Omental fat pad (tissue), 4 donors: ENCODE data around the gene TAF1. TPM values are rescaled to one million over a fixed set of nuclear protein-coding genes. Genes with fewer than 3 reads are reported as not detected.
"Not testable (repeated sequence)": the region's sequence is repeated elsewhere in the genome, so short reads cannot be mapped to it uniquely, and the experiment has no call there.

Source experiments
- ATAC-seq: fragments of 150-250 bp; one replicate; pipeline ENCODE4 v1.9.1; 2016; ENCODE audit warnings: mild to moderate bottlenecking, moderate library complexity; ENCODE audit not compliant: low FRiP score
- DNase-seq: peaks from one replicate; pipeline ENCODE4 v3.0.0-alpha.2; 2019; ENCODE audit warnings: low spot score
- total RNA-seq, 4 donors: library from RNA; depleted of rRNA; stranded (reverse); fragments of >200 nt; gene quantifications; one replicate each; pipeline ENCODE4 v1.1.0, GENCODE V29; 2016
- TF ChIP-seq, protein P1 (sequence below), 3 donors: fragments of 450-650 bp; IDR thresholded peaks; one replicate each; pipeline ENCODE4 v1.5.1; 2016 to 2017; ENCODE audit warnings: antibody characterized with exemption in 3 of 3, mild to moderate bottlenecking in 3 of 3, moderate library complexity in 2 of 3

Gene TAF1
- total RNA-seq, 4 donors from 2014 or later, result 26.3 to 74.2 (median 38.2) TPM

- TF ChIP-seq, protein P1, sequence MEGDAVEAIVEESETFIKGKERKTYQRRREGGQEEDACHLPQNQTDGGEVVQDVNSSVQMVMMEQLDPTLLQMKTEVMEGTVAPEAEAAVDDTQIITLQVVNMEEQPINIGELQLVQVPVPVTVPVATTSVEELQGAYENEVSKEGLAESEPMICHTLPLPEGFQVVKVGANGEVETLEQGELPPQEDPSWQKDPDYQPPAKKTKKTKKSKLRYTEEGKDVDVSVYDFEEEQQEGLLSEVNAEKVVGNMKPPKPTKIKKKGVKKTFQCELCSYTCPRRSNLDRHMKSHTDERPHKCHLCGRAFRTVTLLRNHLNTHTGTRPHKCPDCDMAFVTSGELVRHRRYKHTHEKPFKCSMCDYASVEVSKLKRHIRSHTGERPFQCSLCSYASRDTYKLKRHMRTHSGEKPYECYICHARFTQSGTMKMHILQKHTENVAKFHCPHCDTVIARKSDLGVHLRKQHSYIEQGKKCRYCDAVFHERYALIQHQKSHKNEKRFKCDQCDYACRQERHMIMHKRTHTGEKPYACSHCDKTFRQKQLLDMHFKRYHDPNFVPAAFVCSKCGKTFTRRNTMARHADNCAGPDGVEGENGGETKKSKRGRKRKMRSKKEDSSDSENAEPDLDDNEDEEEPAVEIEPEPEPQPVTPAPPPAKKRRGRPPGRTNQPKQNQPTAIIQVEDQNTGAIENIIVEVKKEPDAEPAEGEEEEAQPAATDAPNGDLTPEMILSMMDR (IDR thresholded peaks at IDR 0.05), result no peak
- ATAC-seq (no peak), DNase-seq (no peak)
These were observed 74.2 kb downstream of the TAF1 start for GRCh38 chrX:71440401-71440800.

- DNase-seq, ATAC-seq: not testable (repeated sequence)
These were observed 75.7 kb downstream of the TAF1 start for GRCh38 chrX:71441809-71442208.

- ATAC-seq, result no peak
- TF ChIP-seq, protein P1 (IDR thresholded peaks at IDR 0.05), result no peak
These were observed 84.4 kb downstream of the TAF1 start for GRCh38 chrX:71450433-71451106.

GRCh38 chrX:71451518-71451917, 85.4 kb downstream of the TAF1 start:
- DNase-seq, ATAC-seq: not testable (repeated sequence)

More at GRCh38 chrX:71450433-71451106, 84.4 kb downstream of the TAF1 start:
- no peak for DNase-seq

DNA sequence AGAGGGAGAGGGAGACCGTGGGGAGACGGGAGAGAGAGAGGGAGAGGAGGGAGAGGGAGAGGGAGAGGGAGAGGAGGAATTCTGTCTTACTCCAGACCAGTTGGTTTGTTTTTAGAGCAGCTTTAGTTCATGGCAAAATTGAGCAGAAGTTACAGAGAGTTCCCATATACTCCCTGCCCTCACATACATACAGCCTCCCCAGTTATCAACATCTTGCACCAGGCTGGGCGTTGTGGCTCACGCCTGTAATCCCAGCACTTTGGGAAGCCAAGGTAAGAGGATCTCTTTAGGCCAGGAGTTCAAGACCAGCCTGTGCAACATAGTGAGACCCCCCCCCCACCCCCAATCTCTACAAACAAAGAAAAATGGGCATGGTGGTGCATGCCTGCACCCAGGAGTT, 86.9 kb downstream of the TAF1 start:
- no peak for ATAC-seq
- no peak for DNase-seq
- TF ChIP-seq, protein P1 (IDR thresholded peaks at IDR 0.05), result no peak

GRCh38 chrX:71454222-71454621, 88.1 kb downstream of the TAF1 start:
- ATAC-seq, result no peak
- no peak for DNase-seq
- TF ChIP-seq, protein P1 (IDR thresholded peaks at IDR 0.05), result no peak

DNA sequence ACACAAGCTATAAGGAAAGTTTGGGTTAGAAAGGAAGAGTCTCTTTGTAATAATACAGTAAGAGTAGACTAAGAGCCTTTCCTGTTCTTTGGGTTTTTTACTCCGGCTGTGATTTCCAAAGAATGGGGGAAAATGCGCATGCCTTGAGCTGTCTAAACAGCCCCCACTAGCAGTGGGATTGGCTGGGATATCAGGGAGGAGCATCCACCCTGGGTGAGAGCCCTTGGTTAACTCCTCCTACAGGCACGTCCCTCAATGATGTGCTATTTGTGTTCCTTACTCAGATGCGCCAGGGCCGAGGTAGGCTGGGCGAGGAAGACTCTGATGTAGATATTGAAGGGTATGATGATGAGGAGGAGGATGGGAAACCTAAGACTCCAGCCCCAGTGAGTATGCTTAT, 92.7 kb downstream of the TAF1 start:
- DNase-seq, result no peak
- ATAC-seq, result no peak
- TF ChIP-seq, protein P1 (IDR thresholded peaks at IDR 0.05), result no peak

DNA sequence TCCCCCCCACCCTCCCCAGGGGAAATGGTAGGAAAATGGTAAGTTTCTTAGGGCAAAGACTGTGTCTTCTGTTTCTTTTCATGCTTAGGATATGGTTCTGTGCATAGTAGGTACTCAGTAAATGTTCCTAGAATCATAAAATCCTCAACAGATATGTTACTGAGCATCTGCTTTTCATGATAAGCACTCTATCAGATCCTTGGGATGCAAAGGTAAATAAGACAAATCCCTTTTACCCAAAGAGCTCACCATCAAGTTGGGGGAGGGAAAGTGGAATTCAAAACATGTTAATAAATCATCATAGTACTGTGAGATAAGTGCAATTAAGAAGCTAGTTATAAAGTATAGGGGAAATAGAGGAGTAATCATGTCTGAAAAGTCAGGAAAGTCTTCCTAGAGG, 98.8 kb downstream of the TAF1 start:
- no peak for ATAC-seq
- TF ChIP-seq, protein P1 (IDR thresholded peaks at IDR 0.05), result no peak
- no peak for DNase-seq
